Anterior cingulate cortex (tissue), 58 donors: Measurements from ENCODE around the gene NCAPG2.
"Not testable (repeated sequence)": the region's sequence is repeated elsewhere in the genome, so short reads cannot be mapped to it uniquely, and the experiment has no call there.

Experiments used
- DNase-seq, 58 donors: peaks; one replicate each; lab custom pipeline; 2025; lab: John Stamatoyannopoulos, UW

The NCAPG2 gene

GRCh38 chr7:158676906-158677305 lies 27.7 kb downstream of the NCAPG2 start:
- DNase-seq, result no peak

GRCh38 chr7:158676171-158676840 lies 28.3 kb downstream of the NCAPG2 start:
- no peak for DNase-seq

- no peak for DNase-seq
Measured at GRCh38 chr7:158672975-158673374, 31.6 kb downstream of the NCAPG2 start.

GRCh38 chr7:158668086-158668485 lies 36.5 kb downstream of the NCAPG2 start:
- DNase-seq, result not testable (repeated sequence)

- not testable (repeated sequence) for DNase-seq
Measured at GRCh38 chr7:158666966-158667678, 37.5 kb downstream of the NCAPG2 start.

- no peak for DNase-seq
Measured at GRCh38 chr7:158666401-158666800, 38.2 kb downstream of the NCAPG2 start.

GRCh38 chr7:158664406-158664805 lies 40.2 kb downstream of the NCAPG2 start:
- DNase-seq, result peak in 6 of 58 donors; percentile 5 to 56 (median 13)

GRCh38 chr7:158663428-158663741 lies 41.2 kb downstream of the NCAPG2 start:
- no peak for DNase-seq

GRCh38 chr7:158662610-158663427 lies 41.8 kb downstream of the NCAPG2 start:
- peak in 2 of 58 donors; percentile 9 to 23 for DNase-seq

- DNase-seq, result no peak
Measured at GRCh38 chr7:158658475-158658874, 46.1 kb downstream of the NCAPG2 start.

- no peak for DNase-seq
Measured at GRCh38 chr7:158657189-158657746, 47.3 kb downstream of the NCAPG2 start.

GRCh38 chr7:158655931-158656441 lies 48.6 kb downstream of the NCAPG2 start:
- DNase-seq, result no peak

- no peak for DNase-seq
Measured at GRCh38 chr7:158655507-158655906, 49.1 kb downstream of the NCAPG2 start.

GRCh38 chr7:158651968-158652565 lies 52.5 kb downstream of the NCAPG2 start:
- DNase-seq, result no peak

GRCh38 chr7:158650821-158651225 lies 53.8 kb downstream of the NCAPG2 start:
- no peak for DNase-seq

GRCh38 chr7:158649279-158649678 lies 55.3 kb downstream of the NCAPG2 start:
- no peak for DNase-seq

GRCh38 chr7:158648787-158649186 lies 55.8 kb downstream of the NCAPG2 start:
- DNase-seq, result no peak

GRCh38 chr7:158648168-158648567 lies 56.4 kb downstream of the NCAPG2 start:
- no peak for DNase-seq

GRCh38 chr7:158647475-158647792 lies 57.2 kb downstream of the NCAPG2 start:
- DNase-seq, result no peak

- DNase-seq, result peak in 1 of 58 donors; percentile 9
Measured at GRCh38 chr7:158646766-158647474, 57.7 kb downstream of the NCAPG2 start.
